HepG2 (cell line): ENCODE results near the gene MSI2. TPM values are rescaled to one million over a fixed set of nuclear protein-coding genes. Genes with fewer than 3 reads are reported as not detected.

Experiments
- ATAC-seq: fragments of 200-7000 bp; cut with Tn5 transposase; 3 replicates; pipeline ENCODE4 v1.9.1; 2020; ENCODE audit warnings: mild to moderate bottlenecking, moderate library complexity
- BruUV-seq: library from RNA; stranded (reverse); fragments of 400-500 nt; replicated peaks from 2 replicates; lab custom pipeline; 2021; lab: Mats Ljungman, UMichigan
- CTCF ChIA-PET: fragments of 300-600 bp; formaldehyde crosslinking; extraction: SDS; loops from one replicate; lab custom pipeline; 2021; ENCODE audit warnings: low total read pairs, inconsistent platforms, low intra/inter-chr PET ratio; lab: Yijun Ruan, JAX
- POLR2A ChIA-PET: fragments of 350-600 bp; sonication (Branson Sonifier 250); formaldehyde crosslinking; loops from one replicate; lab custom pipeline; 2020; ENCODE audit warnings: antibody characterized with exemption, inconsistent platforms; lab: Yijun Ruan, JAX
- DNase-seq: peaks from one replicate; pipeline ENCODE4 v3.0.0-alpha.2; 2015; ENCODE audit warnings: low spot score
- FAIRE-seq: peaks from 3 replicates; lab custom pipeline; 2011; peaks lifted over from hg19 to GRCh38; lab: Jason Lieb, UNC
- H2AFZ ChIP-seq: one replicate; pipeline ENCODE4 v1.6.1; 2011; ENCODE audit warnings: low read length, inconsistent platforms
- H3K27ac ChIP-seq: fragments of 300-600 bp; 3 replicates; pipeline ENCODE4 v1.8.0; 2011; ENCODE audit warnings: mixed run types, mild to moderate bottlenecking, mixed read lengths, low read length, inconsistent platforms; ENCODE audit not compliant: insufficient read depth; ENCODE audit errors: extremely low read length
- H3K27me3 ChIP-seq, 2 experiments: fragments of 200-600 bp in 1 of 2; 2 replicates in 1 of 2; 3 replicates in 1 of 2; pipeline versions ENCODE4 v1.6.0 to v1.8.0; 2011; ENCODE audit warnings: low read length in 2 of 2, mild to moderate bottlenecking in 2 of 2, moderate library complexity in 2 of 2, inconsistent platforms in 1 of 2; ENCODE audit not compliant: insufficient read depth in 2 of 2, control insufficient read depth in 1 of 2
- H3K36me3 ChIP-seq, 2 experiments: fragments of 200-600 bp in 1 of 2; replicated peaks in 1 of 2; 2 replicates in 1 of 2; 3 replicates in 1 of 2; pipeline versions ENCODE4 v1.5.1 to v1.8.0; 2011; ENCODE audit warnings: low read length in 2 of 2, inconsistent platforms in 1 of 2; ENCODE audit not compliant: insufficient read depth in 2 of 2, control insufficient read depth in 1 of 2
- H3K4me1 ChIP-seq: 2 replicates; pipeline ENCODE4 v1.5.1; 2012; ENCODE audit warnings: low read length, inconsistent platforms; ENCODE audit not compliant: insufficient read depth
- H3K4me2 ChIP-seq: 2 replicates; pipeline ENCODE4 v1.6.0; 2011; ENCODE audit warnings: low read depth, low read length, inconsistent platforms
- H3K4me3 ChIP-seq, 3 experiments: fragments of 200-600 bp in 1 of 3; sonication (generic), shearing (Covaris generic) in 1 of 3; replicated peaks in 1 of 3; 2 replicates each; pipeline ENCODE4 v1.5.1; 2011 to 2016; ENCODE audit warnings: low read length in 3 of 3, inconsistent platforms in 2 of 3, low read depth in 2 of 3, mild to moderate bottlenecking in 2 of 3, control low read depth in 1 of 3, mixed read lengths in 1 of 3; ENCODE audit not compliant: insufficient read depth in 1 of 3
- H3K79me2 ChIP-seq: one replicate; pipeline ENCODE4 v1.6.1; 2011; ENCODE audit warnings: low read length, inconsistent platforms; ENCODE audit not compliant: insufficient read depth
- H3K9ac ChIP-seq: 2 replicates; pipeline ENCODE4 v1.6.0; 2011; ENCODE audit warnings: mild to moderate bottlenecking, low read depth, low read length, inconsistent platforms; ENCODE audit not compliant: insufficient read depth
- H3K9me3 ChIP-seq: 2 replicates; pipeline ENCODE4 v1.5.1; 2012; ENCODE audit warnings: mild to moderate bottlenecking, low read length
- H4K20me1 ChIP-seq: 2 replicates; pipeline ENCODE4 v1.6.0; 2011; ENCODE audit warnings: inconsistent platforms, mild to moderate bottlenecking, low read length, moderate library complexity; ENCODE audit not compliant: insufficient read depth
- ARNT2 ChIP-seq: sonication (generic); formaldehyde crosslinking; IDR thresholded peaks from 2 replicates; pipeline ENCODE4 v1.8.0; 2022; ENCODE audit warnings: mild to moderate bottlenecking, low read depth, missing genetic modification reagents, moderate library complexity
- FOXP1 ChIP-seq, 2 experiments: fragments of 450-650 bp in 1 of 2; IDR thresholded peaks; 2 replicates each; pipeline ENCODE4 v1.6.1; 2017 to 2018; ENCODE audit warnings: antibody characterized with exemption in 1 of 2
- GATA4 ChIP-seq: sonication (generic); IDR thresholded peaks from 2 replicates; pipeline ENCODE4 v1.6.1; 2016; ENCODE audit warnings: antibody characterized with exemption, low read depth, borderline replicate concordance
- GLI4 ChIP-seq: sonication (generic); formaldehyde crosslinking; IDR thresholded peaks from 2 replicates; pipeline ENCODE4 v1.5.1; 2020; ENCODE audit warnings: missing genetic modification reagents, mild to moderate bottlenecking, moderate library complexity, borderline replicate concordance
- IRF9 ChIP-seq: sonication (generic); formaldehyde crosslinking; IDR thresholded peaks from 2 replicates; pipeline ENCODE4 v1.8.0; 2022; ENCODE audit warnings: missing genetic modification reagents, mild to moderate bottlenecking, borderline replicate concordance
- KDM4B ChIP-seq: sonication (generic); formaldehyde crosslinking; IDR thresholded peaks from 2 replicates; pipeline ENCODE4 v1.4.0; 2020; ENCODE audit warnings: missing genetic modification reagents
- MED1 ChIP-seq: sonication (generic); formaldehyde crosslinking; IDR thresholded peaks from 2 replicates; pipeline ENCODE4 v1.4.0; 2020; ENCODE audit warnings: missing genetic modification reagents
- MIER3 ChIP-seq: IDR thresholded peaks from 2 replicates; pipeline ENCODE4 v1.6.1; 2016; ENCODE audit warnings: missing compliant biosample characterization, borderline replicate concordance
- RBAK ChIP-seq: sonication (generic); formaldehyde crosslinking; IDR thresholded peaks from 2 replicates; pipeline ENCODE4 v1.5.1; 2020; ENCODE audit warnings: mild to moderate bottlenecking, missing genetic modification reagents
- RBM39 ChIP-seq: fragments of 200-400 bp; formaldehyde crosslinking; IDR thresholded peaks from one replicate; pipeline ENCODE4 v1.6.1; 2018; ENCODE audit warnings: antibody characterized with exemption, mild to moderate bottlenecking, low read depth, low read length; ENCODE audit not compliant: poor library complexity, severe bottlenecking
- SNAI1 ChIP-seq: sonication (generic); formaldehyde crosslinking; IDR thresholded peaks from 2 replicates; pipeline ENCODE4 v1.5.0; 2020; ENCODE audit warnings: mild to moderate bottlenecking, missing genetic modification reagents, borderline replicate concordance
- SPEN ChIP-seq: sonication (generic); formaldehyde crosslinking; IDR thresholded peaks from 2 replicates; pipeline ENCODE4 v1.5.1; 2020; ENCODE audit warnings: low read depth, mild to moderate bottlenecking, missing genetic modification reagents
- THYN1 ChIP-seq: sonication (generic); formaldehyde crosslinking; IDR thresholded peaks from 2 replicates; pipeline ENCODE4 v1.8.1; 2023; ENCODE audit warnings: low read depth, mild to moderate bottlenecking, moderate library complexity, missing genetic modification reagents, borderline replicate concordance
- ZBTB34 ChIP-seq: sonication (generic); formaldehyde crosslinking; IDR thresholded peaks from 2 replicates; pipeline ENCODE4 v1.8.0; 2022; ENCODE audit warnings: mild to moderate bottlenecking, missing genetic modification reagents
- ZBTB4 ChIP-seq: sonication (generic); formaldehyde crosslinking; IDR thresholded peaks from 2 replicates; pipeline ENCODE4 v1.4.0; 2020; ENCODE audit warnings: missing genetic modification reagents, mild to moderate bottlenecking, borderline replicate concordance
- ZIK1 ChIP-seq: sonication (generic); formaldehyde crosslinking; IDR thresholded peaks from 2 replicates; pipeline ENCODE4 v1.5.0; 2020; ENCODE audit warnings: mild to moderate bottlenecking, low read depth, missing genetic modification reagents, borderline replicate concordance
- ZMYM3 ChIP-seq: sonication (generic); formaldehyde crosslinking; IDR thresholded peaks from 2 replicates; pipeline ENCODE4 v1.5.1; 2020; ENCODE audit warnings: mild to moderate bottlenecking, missing genetic modification reagents
- ZNF564 ChIP-seq: sonication (generic); formaldehyde crosslinking; IDR thresholded peaks from 2 replicates; pipeline ENCODE4 v1.8.1; 2023; ENCODE audit warnings: mild to moderate bottlenecking, missing genetic modification reagents
- ZSCAN30 ChIP-seq: sonication (generic); formaldehyde crosslinking; IDR thresholded peaks from 2 replicates; pipeline ENCODE4 v1.5.0; 2020; ENCODE audit warnings: mild to moderate bottlenecking, missing genetic modification reagents
- WGBS: methylation state at CpG from one replicate; pipeline ENCODE4 v1.1.6; 2017; ENCODE audit warnings: low lambda C conversion rate; 5-methylcytosine and 5-hydroxymethylcytosine counted together
- in situ Hi-C: cut with HindIII; loops from 2 replicates; pipeline ENCODE4 v1.10.0; 2017; ENCODE audit warnings: low pct_unique_long_range_greater_than_20kb; ENCODE audit not compliant: extremely low pct_ligation_motif_present
- intact Hi-C: fragments of 100-400 bp; cut with micrococcal nuclease; formaldehyde crosslinking; loops from one replicate; pipeline ENCODE4 v1.10.0; 2022; ENCODE audit not compliant: unreplicated experiment
- polyA plus RNA-seq, 8 experiments: library from polyadenylated mRNA; depleted of rRNA in 3 of 8; stranded (reverse) in 7 of 8; unstranded in 1 of 8; fragments of >200 nt; fragmentation: Illumina TruSeq in 4 of 8; extraction: Trizol in 4 of 8; gene quantifications; 2 replicates each; pipeline versions ENCODE4 v1.2.1 to v1.2.3, GENCODE V29; 2011 to 2016; ENCODE audit warnings: low read depth in 4 of 8, missing spikeins in 1 of 8, mixed read lengths in 1 of 8; ENCODE audit not compliant: insufficient read depth in 1 of 8
- total RNA-seq, 5 experiments: library from RNA; depleted of rRNA; stranded (reverse); fragments of >200 nt; fragmentation: Illumina TruSeq; extraction: Trizol; gene quantifications; 2 replicates each; pipeline ENCODE4 v1.2.3, GENCODE V29; 2016; ENCODE audit warnings: low read depth in 1 of 5

MSI2 gene
- total and polyA plus RNA-seq, 2 of the 13 experiments (the other 11 are each of a cell fraction or from before 2014, with no cell fraction given): 77.5 to 78.4 TPM

GRCh38 chr17:57385975-57386374, 129.7 kb downstream of the MSI2 start:
- BruUV-seq: no TSS peak
- in situ Hi-C loops: no loop called here
- H3K36me3 ChIP-seq: peaks cover 0 to 10% of the 10 kb centered on the region in 2 experiments; a peak in 3 of 5 replicates
- H3K9me3 ChIP-seq: peaks cover 4% of the 10 kb centered on the region
- intact Hi-C loops: no loop called here
- H3K4me3 ChIP-seq: no peak overlapping the region
- FAIRE-seq (no peak), ATAC-seq (no peak), DNase-seq (no peak)
- no peaks in the 10 kb centered on the region for H3K27me3 ChIP-seq
- CTCF ChIA-PET: no interaction called here
- H4K20me1 ChIP-seq: no peaks in the 10 kb centered on the region
- H3K4me2 ChIP-seq: no peak overlapping the region
- 92% methylated on average over 4 of the region's 4 CpGs for WGBS
- H3K79me2 ChIP-seq: peaks cover 12% of the 10 kb centered on the region
- H3K4me1 ChIP-seq: no peaks in the 10 kb centered on the region
- H2AFZ ChIP-seq: no peak overlapping the region
- H3K9ac ChIP-seq: no peak overlapping the region
- POLR2A ChIA-PET: no interaction called here
- H3K27ac ChIP-seq: no peak overlapping the region
- TF ChIP-seq ZMYM3 (CRISPR knock-in tag) (no peak), ZSCAN30 (CRISPR knock-in tag) (no peak), ARNT2 (CRISPR knock-in tag) (no peak), SPEN (CRISPR knock-in tag) (no peak), GLI4 (no peak), RBM39 (no peak), THYN1 (CRISPR knock-in tag) (no peak), ZBTB4 (CRISPR knock-in tag) (no peak), ZBTB34 (CRISPR knock-in tag) (no peak), FOXP1 (IDR thresholded peaks at IDR 0.05) (no peak), FOXP1 (CRISPR knock-in tag; IDR thresholded peaks at IDR 0.05) (no peak), MIER3 (CRISPR knock-in tag) (no peak), GATA4 (no peak), SNAI1 (no peak), MED1 (CRISPR knock-in tag) (no peak), RBAK (CRISPR knock-in tag) (no peak), ZIK1 (CRISPR knock-in tag) (no peak), KDM4B (CRISPR knock-in tag) (no peak), IRF9 (CRISPR knock-in tag) (no peak), ZNF564 (CRISPR knock-in tag) (no peak)
